A673 (cell line): ENCODE data around the gene KCNB1. TPM values are rescaled to one million over a fixed set of nuclear protein-coding genes. Genes with fewer than 3 reads are reported as not detected.
A peak's percentile ranks its signal among the peaks of the same experiment; 100 is the strongest.

ENCODE experiments used
- BruUV-seq: library from RNA; stranded (reverse); fragments of 400-500 nt; replicated peaks from 2 replicates; lab custom pipeline; 2021; lab: Mats Ljungman, UMichigan
- CTCF ChIA-PET: fragments of 300-600 bp; sonication (Branson Sonifier 250); formaldehyde crosslinking; loops from one replicate; lab custom pipeline; 2022; ENCODE audit warnings: antibody characterized with exemption; lab: Charles Lee
- POLR2A ChIA-PET: fragments of 300-600 bp; sonication (Branson Sonifier 250); formaldehyde crosslinking; loops from one replicate; lab custom pipeline; 2022; ENCODE audit warnings: antibody characterized with exemption; ENCODE audit not compliant: low non-redundant PET; lab: Charles Lee
- DNase-seq: peaks from one replicate; pipeline ENCODE4 v3.0.0-alpha.2; 2015; ENCODE audit warnings: low spot score
- H3K27ac ChIP-seq: fragments of 200-600 bp; sonication (generic); 2 replicates; pipeline ENCODE4 v1.5.1; 2016; ENCODE audit warnings: mixed run types, low read depth, mild to moderate bottlenecking, mixed read lengths, antibody characterized with exemption, low read length; ENCODE audit not compliant: poor library complexity, severe bottlenecking
- H3K27me3 ChIP-seq: fragments of 200-600 bp; sonication (generic); replicated peaks from 2 replicates; pipeline ENCODE4 v1.6.1; 2017; ENCODE audit warnings: mixed run types, low read depth, mild to moderate bottlenecking, mixed read lengths, antibody characterized with exemption, low read length; ENCODE audit not compliant: insufficient read depth, poor library complexity
- H3K36me3 ChIP-seq: fragments of 200-600 bp; sonication (generic); 2 replicates; pipeline ENCODE4 v1.6.1; 2016; ENCODE audit warnings: mixed run types, mild to moderate bottlenecking, mixed read lengths, antibody characterized with exemption, low read length; ENCODE audit not compliant: insufficient read depth, poor library complexity, severe bottlenecking
- H3K4me1 ChIP-seq: fragments of 200-600 bp; sonication (generic); 2 replicates; pipeline ENCODE4 v1.6.1; 2017; ENCODE audit warnings: mixed run types, mild to moderate bottlenecking, mixed read lengths, antibody characterized with exemption, low read length; ENCODE audit not compliant: insufficient read depth, poor library complexity, severe bottlenecking
- H3K4me3 ChIP-seq: fragments of 200-600 bp; sonication (generic); 2 replicates; pipeline ENCODE4 v1.5.1; 2016; ENCODE audit warnings: low read depth, mixed run types, mild to moderate bottlenecking, mixed read lengths, low read length; ENCODE audit not compliant: poor library complexity, severe bottlenecking
- H3K9me3 ChIP-seq: fragments of 200-600 bp; sonication (generic); 2 replicates; pipeline ENCODE4 v1.6.1; 2016; ENCODE audit warnings: mixed run types, low read depth, mild to moderate bottlenecking, mixed read lengths, antibody characterized with exemption, low read length; ENCODE audit not compliant: poor library complexity, severe bottlenecking
- CTCF ChIP-seq: fragments of 300-800, 200-600 bp; sonication (generic); conservative IDR thresholded peaks from 2 replicates; pipeline ENCODE4 v1.5.1; 2017; ENCODE audit warnings: low read depth, mild to moderate bottlenecking, antibody characterized with exemption, low read length, moderate library complexity, mixed read lengths
- EZH2 ChIP-seq: fragments of 200-600 bp; sonication (generic); IDR thresholded peaks from 2 replicates; pipeline ENCODE4 v1.6.1; 2017; ENCODE audit warnings: borderline replicate concordance, low read depth, mild to moderate bottlenecking, mixed read lengths, antibody characterized with exemption, low read length; ENCODE audit not compliant: poor library complexity, severe bottlenecking
- intact Hi-C: fragments of 100-400 bp; cut with micrococcal nuclease; formaldehyde crosslinking; loops from one replicate; pipeline ENCODE4 v1.10.0; 2022; ENCODE audit not compliant: unreplicated experiment
- total RNA-seq: library from RNA; stranded (reverse); gene quantifications from 2 replicates; pipeline ENCODE4 v1.2.3, GENCODE V29; 2021

The KCNB1 gene
- total RNA-seq, 1 experiment from 2014 or later, result not detected

- intact Hi-C loops, result loop anchor here (10.0 kb wide), 1 partner anchor 509 kb away; no protein-coding TSS in a partner anchor
- ChIA-PET CTCF (interaction anchor here (0.5 to 0.8 kb wide), 3 partner anchors 36 to 138 kb away, joined by 3 to 5 read pairs (median 4); no protein-coding TSS in a partner anchor), POLR2A (interaction anchor here (0.8 kb wide), 1 partner anchor 164 kb away, joined by 10 read pairs; no protein-coding TSS in a partner anchor)
- peak overlapping the region; percentile 59 for H3K27ac ChIP-seq
- H3K4me3 ChIP-seq, result peak overlapping the region; percentile 9
- no peaks in the 10 kb centered on the region for H3K36me3 ChIP-seq
- no TSS peak for BruUV-seq
- no peaks in the 10 kb centered on the region for H3K27me3 ChIP-seq
- TF ChIP-seq EZH2 (no peak), CTCF (no peak)
- H3K4me1 ChIP-seq, result peaks cover 10% of the 10 kb centered on the region
- no peaks in the 10 kb centered on the region for H3K9me3 ChIP-seq
- DNase-seq, result peak; percentile 72
These were observed 136.9 kb downstream of the KCNB1 start for GRCh38 chr20:49345524-49345923.

GRCh38 chr20:49344975-49345374 is 137.5 kb downstream of the KCNB1 start:
- TF ChIP-seq CTCF (no peak), EZH2 (no peak)
- Histone ChIP-seq H3K4me1 (peaks cover 10% of the 10 kb centered on the region), H3K9me3 (no peaks in the 10 kb centered on the region), H3K27ac (peak overlapping the region; percentile 59), H3K27me3 (no peaks in the 10 kb centered on the region), H3K4me3 (peak overlapping the region; percentile 9), H3K36me3 (no peaks in the 10 kb centered on the region)
- POLR2A ChIA-PET, result interaction anchor here (0.8 kb wide), 1 partner anchor 164 kb away, joined by 10 read pairs; no protein-coding TSS in a partner anchor
- intact Hi-C loops, result loop anchor here (10.0 kb wide), 1 partner anchor 510 kb away; no protein-coding TSS in a partner anchor
- no TSS peak for BruUV-seq
- peak; percentile 86 for DNase-seq
- CTCF ChIA-PET, result interaction anchor here (0.5 to 0.8 kb wide), 3 partner anchors 37 to 139 kb away, joined by 3 to 5 read pairs (median 4); no protein-coding TSS in a partner anchor

GRCh38 chr20:49344140-49344539 is 138.3 kb downstream of the KCNB1 start:
- CTCF ChIA-PET, result no interaction called here
- Histone ChIP-seq H3K4me1 (peaks cover 10% of the 10 kb centered on the region), H3K27me3 (no peaks in the 10 kb centered on the region), H3K27ac (no peak overlapping the region), H3K36me3 (no peaks in the 10 kb centered on the region), H3K4me3 (no peak overlapping the region), H3K9me3 (no peaks in the 10 kb centered on the region)
- intact Hi-C loops, result loop anchor here (10.0 kb wide), 1 partner anchor 511 kb away; no protein-coding TSS in a partner anchor
- POLR2A ChIA-PET, result interaction anchor here (0.5 kb wide), 1 partner anchor 37 kb away, joined by 3 read pairs; no protein-coding TSS in a partner anchor
- BruUV-seq, result no TSS peak
- no peak for DNase-seq
- TF ChIP-seq EZH2 (no peak), CTCF (no peak)
